Right lobe of liver (tissue), 4 donors: Measurements from ENCODE around the gene CITED4.

Experiments used
- POLR2A ChIP-seq: fragments of 450-650 bp; IDR thresholded peaks from one replicate; pipeline ENCODE4 v1.6.1; 2017; ENCODE audit warnings: antibody characterized with exemption, mild to moderate bottlenecking
- TF ChIP-seq, protein P1 (sequence below), 4 donors: fragments of 200-600 bp in 3 of 4; fragments of 450-650 bp in 1 of 4; IDR thresholded peaks; one replicate each; pipeline versions ENCODE4 v1.5.1 to v1.8.0; 2016 to 2022; ENCODE audit warnings: antibody characterized with exemption in 4 of 4, mild to moderate bottlenecking in 2 of 4
- donor health status: DM: no; HTN: no; CAD: no.
- donor health status: DM: no; HTN: no; CAD: no.
- donor health status: DM: no; HTN: yes; CAD: no.

DNA sequence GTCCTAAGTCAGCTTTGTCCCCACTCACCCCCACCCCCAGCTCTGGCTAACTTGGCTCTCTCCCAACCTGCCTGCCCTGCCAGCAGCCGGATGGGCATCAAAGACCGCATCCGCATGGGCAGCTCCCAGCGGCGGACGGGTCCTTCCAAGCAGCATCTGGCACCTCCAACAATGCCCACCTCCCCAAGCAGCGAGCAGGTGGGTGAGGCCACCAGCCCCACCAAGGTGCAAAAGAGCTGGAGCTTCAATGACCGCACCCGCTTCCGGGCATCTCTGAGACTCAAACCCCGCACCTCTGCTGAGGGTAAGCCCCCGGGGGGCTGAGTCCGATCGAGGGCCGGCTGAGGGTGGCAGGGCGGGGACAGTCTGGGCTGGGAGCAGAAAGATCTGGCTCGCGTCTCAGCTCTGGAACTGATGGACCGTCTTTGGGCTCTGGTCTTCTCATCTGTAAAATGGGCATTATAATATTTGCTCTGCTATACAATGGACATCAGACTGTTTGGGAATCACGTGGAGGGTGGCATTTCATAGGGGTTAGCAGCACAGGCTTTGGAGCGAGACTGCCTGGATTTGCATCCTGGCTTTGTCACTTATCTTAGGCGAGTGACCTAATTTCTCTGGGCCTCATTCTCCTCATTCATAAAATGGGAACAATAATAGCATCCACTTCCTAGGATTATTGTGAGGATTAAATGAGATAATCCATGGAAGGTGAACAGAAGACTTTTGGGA, 31.0 kb downstream of the CITED4 start:
- TF ChIP-seq, protein P1, sequence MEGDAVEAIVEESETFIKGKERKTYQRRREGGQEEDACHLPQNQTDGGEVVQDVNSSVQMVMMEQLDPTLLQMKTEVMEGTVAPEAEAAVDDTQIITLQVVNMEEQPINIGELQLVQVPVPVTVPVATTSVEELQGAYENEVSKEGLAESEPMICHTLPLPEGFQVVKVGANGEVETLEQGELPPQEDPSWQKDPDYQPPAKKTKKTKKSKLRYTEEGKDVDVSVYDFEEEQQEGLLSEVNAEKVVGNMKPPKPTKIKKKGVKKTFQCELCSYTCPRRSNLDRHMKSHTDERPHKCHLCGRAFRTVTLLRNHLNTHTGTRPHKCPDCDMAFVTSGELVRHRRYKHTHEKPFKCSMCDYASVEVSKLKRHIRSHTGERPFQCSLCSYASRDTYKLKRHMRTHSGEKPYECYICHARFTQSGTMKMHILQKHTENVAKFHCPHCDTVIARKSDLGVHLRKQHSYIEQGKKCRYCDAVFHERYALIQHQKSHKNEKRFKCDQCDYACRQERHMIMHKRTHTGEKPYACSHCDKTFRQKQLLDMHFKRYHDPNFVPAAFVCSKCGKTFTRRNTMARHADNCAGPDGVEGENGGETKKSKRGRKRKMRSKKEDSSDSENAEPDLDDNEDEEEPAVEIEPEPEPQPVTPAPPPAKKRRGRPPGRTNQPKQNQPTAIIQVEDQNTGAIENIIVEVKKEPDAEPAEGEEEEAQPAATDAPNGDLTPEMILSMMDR (IDR thresholded peaks at IDR 0.05) = no peak
- TF ChIP-seq POLR2A = no peak
